Stimulated activated CD4-positive, alpha-beta T cell treated with anti-CD3 and anti-CD28 coated beads, TNF-alpha, amount 100 ng/mL, for 1 hour (primary cell): Measurements from ENCODE around the gene SPAG4.

Experiments
- DNase-seq, 3 donors: peaks; one replicate each; pipeline ENCODE4 v3.0.0-alpha.2; 2020; ENCODE audit warnings: low read depth in 3 of 3, low spot score in 1 of 3

SPAG4 gene

DNA sequence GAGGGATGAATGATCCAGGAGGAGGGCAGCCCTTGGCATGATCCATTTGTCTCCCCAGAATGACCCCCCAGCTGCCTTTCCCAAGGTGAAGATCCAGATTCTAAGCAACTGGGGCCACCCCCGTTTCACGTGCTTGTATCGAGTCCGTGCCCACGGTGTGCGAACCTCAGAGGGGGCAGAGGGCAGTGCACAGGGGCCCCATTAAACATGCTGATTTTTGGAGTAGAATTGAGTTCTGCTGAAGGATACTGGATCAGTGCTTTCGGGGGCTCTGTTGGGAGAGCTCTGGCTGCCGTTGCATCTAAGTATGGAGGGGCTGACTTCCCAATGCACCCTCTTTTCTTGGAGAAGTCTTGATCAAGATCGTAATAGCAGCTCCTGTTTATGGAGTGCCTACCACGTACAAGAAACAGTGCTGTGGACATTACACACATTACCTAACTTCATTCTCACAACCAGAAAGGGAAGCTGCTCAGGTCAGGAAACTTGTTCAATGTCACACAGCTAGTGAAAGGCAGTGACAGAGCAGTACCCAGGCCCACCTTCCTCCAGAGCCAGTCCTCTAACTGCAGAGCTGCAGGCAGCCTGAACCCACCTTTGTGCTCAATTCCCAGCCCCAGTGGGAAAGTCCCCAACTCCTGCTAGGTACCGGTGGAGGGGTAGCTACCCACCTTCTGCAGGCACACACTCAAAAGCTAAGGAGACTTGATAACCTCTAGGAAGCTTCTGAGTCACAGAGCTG lies 5.4 kb downstream of the SPAG4 start:
- DNase-seq = no peak

DNA sequence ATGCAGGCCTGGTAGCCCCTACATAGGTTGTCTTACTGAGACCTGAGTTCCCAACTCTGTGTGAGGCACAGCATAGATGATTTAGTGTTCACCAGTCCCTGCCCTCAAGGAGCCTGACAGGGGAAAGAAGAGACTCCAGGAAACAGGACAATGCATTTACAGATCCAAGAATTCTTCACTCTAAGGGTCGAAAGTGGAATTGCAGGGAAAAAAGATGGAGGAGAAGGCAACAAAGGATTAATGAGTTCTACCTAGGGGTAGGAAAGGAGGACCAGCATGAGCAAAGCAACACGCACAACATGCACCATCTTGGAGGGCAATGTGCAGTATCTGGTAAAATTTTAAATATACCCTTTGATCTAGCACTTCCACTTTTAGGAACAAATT lies 5.9 kb downstream of the SPAG4 start:
- DNase-seq = no peak

DNA sequence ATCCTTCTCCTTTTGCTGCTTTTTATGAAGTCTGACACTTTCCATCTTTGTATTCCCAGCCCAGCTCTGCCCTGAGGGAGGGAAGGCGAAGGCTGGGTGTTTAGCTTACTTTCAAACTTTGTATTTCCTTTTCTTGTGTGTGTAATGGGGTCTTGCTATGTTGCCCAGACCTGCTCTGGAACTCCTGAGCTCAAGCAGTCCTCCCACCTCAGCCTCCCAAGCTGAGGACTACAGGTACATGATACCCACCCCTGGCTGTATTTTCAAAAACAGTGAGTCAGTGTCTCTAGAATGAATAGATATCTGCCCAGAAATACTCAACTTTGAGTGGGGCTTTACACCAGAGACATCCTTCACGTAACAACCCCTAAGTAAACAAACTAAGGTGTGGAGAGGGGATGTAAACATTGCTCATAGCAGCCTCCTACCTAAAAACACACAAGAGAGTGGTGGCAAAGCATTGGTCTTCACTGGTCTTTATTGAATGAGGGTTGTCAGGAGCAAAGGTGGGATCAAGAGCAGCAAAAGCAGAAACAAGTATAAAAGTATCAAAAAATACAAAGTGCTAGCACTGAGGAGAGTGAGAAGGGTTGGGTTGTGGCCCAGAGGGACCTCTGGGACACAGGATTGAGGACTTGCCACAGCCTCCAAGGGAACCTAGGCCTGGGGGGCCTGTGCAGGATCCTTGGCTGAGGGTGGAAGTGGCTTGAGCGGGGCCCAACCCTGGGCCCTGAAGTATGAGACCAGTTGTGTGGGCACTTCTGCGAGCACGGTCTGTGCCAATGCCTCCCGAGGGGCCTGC lies 10.2 kb downstream of the SPAG4 start:
- DNase-seq = no peak

DNA sequence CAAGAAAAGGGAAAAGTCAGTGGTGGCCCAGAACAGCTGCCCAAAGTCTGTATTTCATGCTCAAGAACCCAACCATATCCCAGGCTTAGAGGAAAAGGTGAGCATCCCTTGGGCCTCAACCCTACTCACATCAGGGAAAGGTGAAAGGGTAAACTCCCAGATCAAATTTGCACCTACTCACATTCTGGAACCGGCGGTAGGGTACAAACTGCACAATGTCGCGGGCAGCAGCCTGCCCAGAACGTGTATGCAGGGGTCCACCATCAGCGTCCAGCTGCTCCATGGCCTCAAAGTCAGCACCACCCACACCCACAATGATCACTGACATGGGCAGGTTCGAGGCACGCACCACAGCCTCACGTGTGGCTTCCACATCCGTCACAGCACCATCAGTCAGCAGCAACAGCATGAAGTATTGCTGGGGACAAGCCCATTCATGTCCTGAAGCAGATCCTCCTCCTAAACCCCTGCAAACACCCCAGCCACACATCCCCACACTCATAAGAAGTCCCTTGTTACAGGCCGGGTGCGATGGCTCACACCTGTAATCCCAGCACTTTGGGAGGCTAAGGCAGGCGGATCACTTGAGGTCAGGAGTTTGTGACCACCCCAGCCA lies 10.9 kb downstream of the SPAG4 start:
- DNase-seq = no peak

DNA sequence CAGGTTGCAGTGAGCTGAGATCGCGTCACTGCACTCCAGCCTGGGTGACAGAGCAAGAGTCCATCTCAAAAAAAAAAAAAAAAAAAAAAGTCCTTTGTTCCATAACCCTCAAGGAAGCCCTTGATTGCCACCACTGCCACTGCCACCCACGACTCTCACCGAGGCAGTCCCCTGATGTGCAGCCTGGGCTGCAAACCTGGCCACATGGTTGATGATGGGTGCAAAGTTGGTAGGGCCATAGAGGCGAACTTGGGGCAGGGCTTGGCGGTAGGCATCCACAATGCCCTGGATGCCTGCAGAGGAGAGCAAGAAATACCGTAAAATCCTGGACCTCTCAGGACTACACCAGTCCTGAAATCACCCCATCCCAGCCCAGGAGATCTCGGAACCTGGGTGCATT lies 11.5 kb downstream of the SPAG4 start:
- DNase-seq = no peak

DNA sequence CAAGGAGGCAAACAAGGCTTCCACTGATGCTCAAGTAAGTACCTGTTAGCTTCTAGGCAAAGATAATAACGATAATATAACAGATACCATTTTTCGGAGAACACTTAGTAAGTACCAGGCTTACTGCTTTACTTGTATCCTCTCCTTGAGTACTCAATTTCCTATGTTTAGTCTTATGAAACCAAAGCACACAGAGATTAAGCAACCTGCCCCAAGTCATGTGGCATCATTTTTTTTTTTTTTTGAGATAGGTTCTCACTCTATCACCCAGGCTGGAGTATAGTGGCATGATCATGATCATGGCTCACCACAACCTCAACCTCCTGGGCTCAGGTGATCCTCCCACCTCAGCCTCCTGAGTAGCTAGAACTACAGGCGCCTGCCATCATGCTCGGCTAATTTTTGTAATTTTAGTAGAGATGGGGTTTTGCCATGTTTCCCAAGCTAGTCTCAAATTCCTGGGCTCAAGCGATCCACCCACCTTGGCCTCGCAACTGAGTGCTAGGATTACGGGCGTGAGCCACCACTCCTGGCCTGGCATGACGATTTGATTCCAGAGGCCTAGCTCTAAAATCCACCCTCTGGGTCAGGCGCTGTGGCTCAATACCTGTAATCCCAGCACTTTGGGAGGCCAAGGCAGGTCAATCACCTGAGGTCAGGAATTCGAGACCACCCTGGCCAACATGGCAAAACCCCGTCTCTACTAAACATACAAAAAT lies 14.0 kb downstream of the SPAG4 start:
- DNase-seq = no peak

DNA sequence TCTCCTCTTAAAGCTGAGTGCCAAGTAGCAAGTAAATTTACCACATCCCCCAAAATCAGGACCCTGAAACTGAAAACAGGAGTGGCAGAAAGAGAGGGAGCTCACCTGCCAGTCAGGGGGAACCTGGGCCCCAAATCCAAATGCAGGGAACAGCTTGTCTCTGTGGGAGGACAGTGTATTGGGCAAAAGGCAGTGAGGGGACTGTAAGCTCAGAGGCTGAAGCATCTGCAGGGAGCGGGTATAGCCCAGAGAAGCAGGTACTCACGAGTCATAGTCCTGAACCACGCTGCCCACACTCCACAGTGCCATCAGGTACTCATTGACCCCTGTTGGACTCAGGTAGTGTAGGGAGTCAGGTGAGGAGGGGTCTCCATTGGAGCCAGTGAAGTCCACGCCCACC lies 15.0 kb downstream of the SPAG4 start:
- no peak for DNase-seq

DNA sequence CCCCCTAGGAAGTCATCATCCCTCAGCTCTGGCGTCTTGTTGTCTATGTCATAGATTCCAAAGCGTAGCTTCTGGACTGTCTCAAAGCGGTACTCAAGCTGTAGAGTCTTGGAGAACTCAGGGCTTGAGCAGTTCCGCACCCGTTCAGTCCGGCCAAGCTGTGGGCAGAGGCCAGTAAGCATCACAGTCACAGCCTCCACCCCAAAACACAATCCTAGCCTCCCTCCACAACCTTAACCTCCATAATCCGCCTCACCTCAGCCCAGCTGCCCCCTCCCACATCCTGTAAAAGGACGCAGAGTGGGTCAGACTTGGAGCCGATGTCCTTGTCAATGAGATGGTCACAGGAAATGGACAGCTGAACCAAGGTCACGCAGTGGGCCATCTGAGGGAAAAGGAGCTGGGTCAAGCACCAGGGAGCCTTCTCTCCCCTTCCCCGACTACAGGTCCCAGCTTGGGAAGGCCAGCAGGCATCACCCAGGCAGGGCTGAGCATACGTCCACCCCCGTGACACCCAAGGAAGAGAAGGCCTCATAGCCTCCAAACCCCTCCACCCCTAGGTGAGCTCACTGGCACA lies 17.0 kb downstream of the SPAG4 start:
- no peak for DNase-seq

DNA sequence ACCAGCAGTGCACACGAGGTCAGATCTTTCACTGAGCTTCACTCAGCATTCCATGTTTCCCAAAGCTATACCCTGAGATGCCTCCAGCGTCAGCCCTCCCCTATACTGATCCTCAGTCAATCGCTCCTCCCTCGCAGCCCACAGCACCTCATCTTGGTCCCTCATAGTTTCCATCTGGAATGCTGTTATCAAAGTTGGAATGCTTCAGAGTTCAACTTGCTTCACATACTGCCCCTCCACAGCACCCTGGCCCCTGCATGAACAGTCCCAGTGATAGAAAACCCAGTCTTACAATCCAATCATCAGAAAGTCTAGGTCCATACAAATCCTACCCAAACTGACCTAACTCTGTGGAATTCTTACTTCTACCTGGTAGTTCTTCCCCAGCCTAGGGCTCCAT lies 20.0 kb downstream of the SPAG4 start:
- DNase-seq = no peak

DNA sequence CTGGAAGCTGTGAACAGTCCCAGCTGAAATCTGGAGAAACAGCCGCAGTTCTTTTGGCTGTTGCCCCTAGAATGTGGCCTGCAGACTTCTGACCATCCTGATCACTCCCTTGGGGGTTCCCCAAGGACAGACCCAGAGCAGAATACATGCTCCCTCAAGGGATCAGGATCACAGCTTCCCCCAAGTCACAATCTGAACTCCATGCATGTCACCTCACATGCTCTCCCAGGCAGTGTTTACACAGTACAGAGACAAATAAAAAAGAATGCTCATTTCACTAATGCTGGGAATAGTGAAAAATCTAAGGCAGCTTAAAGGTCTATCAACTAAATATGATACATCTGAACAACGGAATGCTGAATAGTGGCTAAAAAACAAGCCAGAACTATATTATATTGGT lies 20.5 kb downstream of the SPAG4 start:
- DNase-seq = no peak

DNA sequence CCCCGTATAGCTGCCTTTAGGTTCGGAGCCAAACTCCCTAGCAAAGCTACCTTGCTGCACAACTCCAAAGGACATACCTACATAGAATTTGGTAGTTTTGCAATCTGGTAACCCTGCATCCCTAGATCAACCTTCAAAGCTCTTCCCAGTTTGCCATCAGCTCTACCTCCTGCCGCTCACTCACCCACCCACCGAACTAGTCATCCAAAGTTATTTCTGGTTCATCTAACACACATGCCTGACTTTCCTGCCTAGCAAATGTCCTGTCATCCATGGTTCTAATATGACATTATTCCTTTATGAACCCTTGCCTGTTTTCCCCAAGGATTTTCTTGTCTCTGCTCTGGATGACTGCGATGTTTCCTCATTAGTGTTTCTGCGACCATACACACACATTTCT lies 21.6 kb downstream of the SPAG4 start:
- DNase-seq = no peak

DNA sequence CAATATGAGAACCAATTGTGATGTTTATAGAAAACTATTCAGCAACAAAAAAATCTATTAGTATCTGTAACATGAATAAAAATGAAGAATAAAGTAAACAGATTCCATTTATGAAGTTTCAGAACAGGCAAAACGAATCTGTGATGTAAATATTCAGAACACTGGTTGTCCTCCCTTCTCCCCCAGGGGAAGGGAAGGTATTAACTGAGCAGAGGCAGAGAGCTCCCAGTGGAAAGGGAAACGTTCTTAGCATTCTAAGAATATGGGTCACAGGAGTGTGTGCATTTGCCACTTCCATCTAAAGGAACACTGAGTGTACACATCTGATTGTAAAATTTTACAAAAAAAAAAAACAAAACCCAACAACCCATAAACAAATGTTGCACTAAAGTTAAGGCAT lies 23.1 kb downstream of the SPAG4 start:
- DNase-seq = no peak

DNA sequence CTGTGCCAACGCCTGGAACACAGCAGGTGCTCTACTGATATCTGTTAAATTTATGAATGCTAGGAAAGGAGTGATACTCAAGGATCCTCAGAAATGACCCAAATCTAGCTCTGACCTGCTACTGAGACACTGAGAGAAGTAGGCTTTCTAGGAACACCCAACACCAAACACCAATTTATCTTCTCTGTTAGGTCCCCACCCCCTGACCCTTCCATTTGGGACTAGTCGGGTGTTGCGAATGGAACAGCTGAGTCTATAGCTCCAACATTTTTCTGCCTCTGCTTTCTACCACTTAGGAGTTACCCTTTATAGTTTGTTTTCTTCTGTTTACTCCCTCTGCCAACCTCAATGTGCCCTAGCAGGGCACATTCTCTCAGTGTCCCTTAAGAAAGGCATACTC lies 25.1 kb downstream of the SPAG4 start:
- DNase-seq = no peak

DNA sequence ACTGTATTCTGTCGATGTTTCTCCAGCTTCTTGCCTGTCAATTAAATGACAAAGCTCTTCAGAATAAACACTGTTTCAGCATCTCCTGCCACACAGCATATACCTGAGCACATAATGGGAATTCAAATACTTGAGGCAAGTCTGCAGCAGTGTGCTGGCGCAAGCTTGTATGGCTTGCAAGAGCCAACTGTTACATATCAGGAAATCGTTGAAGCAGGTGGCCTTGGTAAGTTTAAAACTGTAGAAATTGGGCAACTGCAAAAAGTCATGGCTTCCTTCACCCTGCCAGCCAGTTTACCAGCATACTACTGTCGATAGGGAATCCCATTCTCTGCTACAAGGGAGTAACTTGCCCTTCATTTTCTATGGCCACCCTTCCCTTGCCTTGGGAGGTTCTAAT lies 26.1 kb downstream of the SPAG4 start:
- DNase-seq = no peak

DNA sequence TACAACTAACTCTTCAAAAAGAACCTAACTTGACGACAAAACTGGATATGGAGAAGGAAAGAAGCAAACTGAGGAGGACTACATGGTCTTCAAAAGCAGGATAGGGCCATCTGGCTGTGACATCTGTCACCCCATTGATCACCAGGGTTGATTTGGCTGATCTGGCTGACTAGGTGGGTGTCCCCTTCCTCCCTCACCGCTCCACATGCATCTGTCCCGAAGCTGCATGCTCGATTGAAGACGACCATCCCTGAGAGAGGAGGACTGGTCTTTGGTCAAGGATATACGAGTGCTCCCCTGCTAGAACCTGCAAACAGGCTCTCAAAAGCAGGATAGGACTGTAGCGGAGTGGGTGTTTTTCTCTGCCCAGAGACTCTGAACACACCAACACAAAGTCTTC lies 27.4 kb downstream of the SPAG4 start:
- DNase-seq = no peak

DNA sequence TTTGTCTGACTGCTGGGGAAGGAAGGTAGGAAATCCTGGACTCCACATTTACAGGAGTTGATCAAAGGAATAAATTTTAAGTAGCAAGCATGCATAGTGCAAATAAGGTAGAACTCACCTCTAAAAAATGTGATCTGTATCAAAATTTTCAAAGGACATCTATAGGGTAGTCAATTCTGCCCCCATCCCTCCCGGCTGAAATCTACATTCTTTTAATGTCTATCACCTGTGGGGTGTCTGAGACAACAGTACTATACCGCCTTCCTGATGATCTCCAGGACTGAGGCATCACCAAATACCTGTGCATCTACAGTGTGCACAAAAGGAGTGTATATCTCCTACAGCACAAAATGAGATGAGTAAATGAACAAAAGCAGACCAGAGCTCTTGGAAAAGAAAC lies 29.2 kb downstream of the SPAG4 start:
- DNase-seq = no peak

DNA sequence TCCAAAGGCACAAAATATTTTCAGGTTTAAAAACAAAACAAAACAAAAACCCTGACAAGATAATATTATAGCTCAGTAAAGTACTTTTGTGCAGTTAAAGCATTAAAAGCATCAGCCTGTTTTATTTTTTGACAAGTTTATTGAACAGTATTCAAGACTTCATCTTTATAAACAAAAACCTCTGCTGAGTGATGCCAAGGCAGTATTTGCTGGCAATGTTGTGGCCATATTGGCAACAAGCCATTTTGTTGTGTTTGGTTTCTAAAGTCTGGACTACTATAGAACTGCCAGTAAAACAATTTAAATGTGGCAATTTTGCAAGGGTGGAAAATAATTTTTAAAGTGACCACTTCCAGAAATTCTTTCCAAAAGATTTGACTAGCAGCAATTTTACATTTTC lies 33.2 kb downstream of the SPAG4 start:
- DNase-seq = no peak

DNA sequence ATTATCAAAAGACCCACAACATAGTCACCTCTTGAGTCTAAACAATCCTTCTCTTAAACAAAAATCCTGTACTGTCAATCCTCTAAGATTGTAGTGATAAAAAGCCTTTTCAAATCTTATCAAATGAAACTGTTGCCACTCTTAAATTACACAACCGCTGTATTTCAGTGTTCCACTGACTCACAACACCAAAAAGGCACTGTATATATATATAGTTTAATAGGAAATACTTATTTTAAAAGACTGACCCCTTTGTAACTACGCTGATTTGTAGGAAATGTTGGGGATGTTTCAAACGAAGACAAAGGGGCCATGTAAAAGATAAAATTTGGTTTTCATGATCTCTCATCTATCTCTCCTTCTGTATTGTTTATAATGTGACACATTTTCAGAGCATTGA lies 35.0 kb downstream of the SPAG4 start:
- no peak for DNase-seq

DNA sequence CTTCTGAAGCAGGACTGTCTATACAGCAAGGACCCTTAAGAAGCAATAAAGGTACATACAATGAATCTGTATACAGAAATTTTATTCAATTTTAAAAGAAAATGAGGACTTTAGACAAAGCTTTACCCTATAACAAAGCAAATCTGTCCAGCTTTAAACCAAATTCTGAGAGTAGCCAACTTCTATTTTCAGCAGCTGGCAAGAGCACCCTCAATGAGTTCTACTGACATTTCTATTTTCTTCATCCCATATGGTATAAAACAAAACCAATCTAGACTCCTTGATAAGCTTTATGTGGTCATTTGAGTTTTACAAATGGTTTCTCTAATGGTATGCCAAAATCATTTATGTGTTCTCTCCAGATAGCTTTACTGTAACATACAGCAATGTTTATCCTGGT lies 36.3 kb downstream of the SPAG4 start:
- DNase-seq = no peak

DNA sequence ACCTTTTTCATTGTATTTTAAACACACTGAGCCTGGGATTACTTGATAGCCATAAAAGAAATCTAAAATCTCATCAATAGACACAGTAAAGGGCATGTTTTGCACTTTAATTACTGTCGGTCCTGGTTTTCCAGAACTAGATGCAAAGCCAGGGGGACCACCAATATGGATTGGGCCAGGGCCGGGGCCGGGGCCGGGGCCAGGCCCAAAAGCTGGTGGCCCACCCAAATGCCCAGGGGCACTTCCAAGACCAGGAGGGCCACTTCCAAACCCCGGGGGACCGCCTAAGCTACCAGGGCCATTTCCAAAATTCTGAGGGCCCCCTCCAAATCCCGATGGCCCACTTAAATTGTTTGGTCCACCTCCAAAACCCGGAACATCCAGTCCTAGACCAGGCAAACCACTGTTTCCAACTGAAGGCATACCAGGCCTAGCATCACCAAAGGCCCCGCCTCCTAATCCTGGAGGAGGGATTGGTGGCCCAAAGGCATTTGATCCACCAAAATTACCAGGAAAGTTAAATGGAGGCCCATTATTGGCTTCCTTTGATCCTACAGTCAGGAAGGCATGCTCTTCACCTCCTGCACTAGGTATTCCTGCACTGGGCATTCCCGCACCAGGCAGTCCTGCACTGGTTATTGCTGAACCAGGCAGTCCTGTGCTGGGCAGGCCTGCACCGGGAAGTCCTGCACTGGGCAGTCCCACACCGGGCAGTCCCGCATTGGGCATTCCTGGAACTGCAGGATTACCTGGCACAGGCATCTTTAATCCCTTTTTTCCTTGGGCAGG lies 37.2 kb downstream of the SPAG4 start:
- DNase-seq = no peak

DNA sequence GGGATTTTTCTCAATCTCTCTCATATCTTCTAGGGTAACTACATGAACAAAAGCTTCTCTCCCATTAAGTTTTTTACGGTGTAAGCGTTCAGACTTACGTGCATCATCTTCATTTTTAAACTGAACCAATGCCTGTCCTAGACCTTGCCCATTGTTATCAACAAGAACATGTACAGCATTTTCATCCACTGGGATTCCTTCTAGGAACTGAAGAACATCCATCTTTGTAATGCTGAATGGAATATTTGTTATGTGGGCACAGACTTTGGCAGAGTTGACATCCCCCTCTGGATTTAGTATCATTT lies 37.8 kb downstream of the SPAG4 start:
- DNase-seq = no peak
